ENCODE measurements around the gene PSMD2.

GRCh38 chr3:184316792-184317191, 17.8 kb downstream of the PSMD2 start:
- no peak for TF ChIP-seq CTCF (IDR thresholded peaks at IDR 0.05; ENCODE audit: insufficient read depth, low read length, poor library complexity, severe bottlenecking)
- TF ChIP-seq EZH2phosphoT487 (conservative IDR thresholded peaks at IDR 0.05; ENCODE audit: low read length), result no peak
